Measurements from ENCODE around the gene KCTD17.

The KCTD17 gene

GRCh38 chr22:37043209-37043827, 8.2 kb upstream of the KCTD17 start:
- no peak for DNase-seq (ENCODE audit: low spot score)
- no peak for FAIRE-seq

GRCh38 chr22:37043828-37044538, 7.6 kb upstream of the KCTD17 start:
- DNase-seq (ENCODE audit: low spot score) (peak; percentile 26), FAIRE-seq (no peak)

DNA sequence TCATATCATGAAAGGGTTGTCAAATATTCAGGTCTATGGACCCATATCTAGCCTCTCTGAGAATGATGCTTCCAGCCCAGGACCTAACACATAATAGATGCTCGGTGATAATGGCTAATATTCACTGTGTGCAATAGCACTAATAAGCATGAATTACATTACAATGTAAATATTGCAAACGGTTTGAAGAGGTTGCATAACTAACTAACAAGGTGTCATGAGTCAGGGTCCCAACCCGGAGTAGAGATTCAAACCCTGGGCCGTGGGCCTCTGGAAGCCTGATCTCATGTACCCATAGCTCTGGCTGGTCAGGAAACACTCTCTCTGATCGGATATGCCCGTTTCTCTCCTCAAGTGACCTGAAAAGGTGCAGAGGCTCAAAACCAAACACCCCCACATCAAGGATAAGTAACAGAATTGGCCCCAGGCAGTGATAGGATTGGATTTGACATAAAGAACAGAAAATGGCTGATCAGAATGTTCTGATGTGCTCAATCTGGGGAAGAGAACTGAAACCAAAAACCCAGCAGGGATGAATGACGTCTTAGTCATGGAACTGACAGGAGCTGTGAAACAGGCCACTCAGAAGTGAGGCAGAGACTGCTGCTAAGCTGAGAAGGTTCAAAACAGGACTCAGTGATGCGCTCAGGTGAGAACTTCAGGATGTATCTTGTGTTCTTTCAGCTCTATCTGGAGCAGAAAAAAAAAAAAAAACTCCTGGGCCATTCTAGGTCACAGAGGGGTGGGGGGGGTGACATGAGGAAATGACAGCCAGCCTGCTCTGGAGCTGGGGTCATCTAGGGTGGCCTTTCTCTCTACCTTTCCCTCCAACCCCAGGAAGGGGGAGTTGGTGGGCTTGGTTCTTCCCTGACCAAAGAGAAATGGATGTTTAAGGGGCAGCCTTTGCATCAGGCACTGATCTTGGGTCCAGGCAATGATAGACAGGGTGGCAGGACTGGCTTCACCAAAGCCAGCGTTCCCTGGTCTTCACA, 6.6 kb upstream of the KCTD17 start:
- FAIRE-seq, result no peak
- peak; percentile 3 for DNase-seq (ENCODE audit: low spot score)

DNA sequence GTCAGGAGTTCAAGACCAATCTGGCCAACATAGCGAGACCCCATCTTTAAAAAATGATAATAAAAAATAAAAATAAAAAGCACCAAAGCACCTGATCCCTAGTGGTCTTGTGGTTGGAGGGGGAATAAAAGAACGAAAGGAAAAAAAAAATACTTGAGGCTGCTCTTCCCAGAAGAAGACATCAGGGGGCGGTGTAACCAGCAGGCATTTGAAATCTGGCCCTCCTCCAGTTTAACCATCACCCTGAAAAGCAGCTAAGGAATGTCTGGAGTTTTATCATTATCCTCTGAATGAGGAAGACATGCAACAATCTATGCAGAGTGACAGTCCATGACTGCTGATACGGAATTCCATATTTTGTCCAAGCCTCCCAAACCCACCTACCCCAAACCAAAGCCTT, 5.6 kb upstream of the KCTD17 start:
- FAIRE-seq, result no peak
- peak; percentile 8 for DNase-seq (ENCODE audit: low spot score)

GRCh38 chr22:37046589-37046988, 5.0 kb upstream of the KCTD17 start:
- DNase-seq (ENCODE audit: low spot score), result no peak
- FAIRE-seq, result no peak

DNA sequence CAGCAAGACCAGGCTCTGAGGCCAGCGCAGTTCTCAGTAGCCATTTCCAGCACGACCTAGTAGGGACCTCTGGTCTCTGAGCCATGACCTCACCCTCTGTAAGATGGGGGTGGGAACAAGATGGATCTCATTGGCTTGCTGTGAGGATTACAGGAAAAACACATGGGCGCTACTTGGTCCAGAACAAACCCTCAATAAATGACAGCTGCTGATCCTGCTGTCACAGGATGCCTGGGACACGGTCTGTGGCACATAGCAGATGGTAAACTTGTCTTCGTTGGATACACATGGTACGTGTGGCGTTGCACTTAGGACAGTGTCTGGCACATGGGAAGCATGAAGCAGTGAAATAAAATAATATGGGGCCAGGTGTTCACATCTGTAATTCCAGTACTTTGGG, 4.5 kb upstream of the KCTD17 start:
- no peak for FAIRE-seq
- DNase-seq (ENCODE audit: low spot score), result no peak

DNA sequence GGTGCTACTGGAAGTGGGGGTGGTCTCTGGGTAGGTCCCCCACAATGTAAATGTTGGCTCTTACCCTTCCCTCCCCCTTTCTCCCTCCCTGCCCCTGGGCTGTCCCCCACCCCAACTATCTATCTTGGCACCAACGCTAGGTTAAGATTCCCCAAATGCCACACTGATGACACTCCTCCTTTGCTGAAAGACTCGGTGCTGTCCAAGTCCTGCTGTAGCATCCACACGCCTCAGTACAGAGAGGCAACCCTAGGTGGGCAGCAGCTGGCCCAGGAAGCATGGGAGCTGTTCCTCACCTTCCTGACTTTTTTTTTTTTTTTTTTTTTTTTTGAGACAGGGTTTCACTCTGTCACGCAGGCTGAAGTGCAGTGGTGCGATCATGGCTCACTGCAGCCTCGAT, 3.4 kb upstream of the KCTD17 start:
- FAIRE-seq (no peak), DNase-seq (ENCODE audit: low spot score) (no peak)

DNA sequence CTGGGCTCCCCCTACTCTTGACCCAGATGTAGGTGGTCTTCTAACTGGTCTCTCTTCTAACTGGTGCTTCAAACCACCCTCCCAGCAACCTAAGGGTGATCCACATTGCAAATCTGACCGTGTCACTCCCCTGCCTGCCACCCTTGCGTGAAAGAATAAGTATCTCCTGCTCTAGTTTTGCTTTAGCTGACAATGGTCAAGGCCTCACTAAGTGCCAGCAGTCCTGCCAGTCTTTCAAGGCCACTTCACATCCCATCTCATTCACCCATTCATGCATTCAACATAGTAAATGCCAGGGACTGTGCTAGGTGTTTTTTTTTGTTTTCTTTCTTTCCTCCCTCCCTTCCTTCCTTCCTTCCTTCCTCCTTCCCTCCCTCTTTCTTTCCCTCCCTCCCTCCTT, 2.3 kb upstream of the KCTD17 start:
- FAIRE-seq (no peak), DNase-seq (ENCODE audit: low spot score) (no peak)

GRCh38 chr22:37050913-37051312, 629 bp upstream of the KCTD17 start:
- FAIRE-seq, result no peak

DNA sequence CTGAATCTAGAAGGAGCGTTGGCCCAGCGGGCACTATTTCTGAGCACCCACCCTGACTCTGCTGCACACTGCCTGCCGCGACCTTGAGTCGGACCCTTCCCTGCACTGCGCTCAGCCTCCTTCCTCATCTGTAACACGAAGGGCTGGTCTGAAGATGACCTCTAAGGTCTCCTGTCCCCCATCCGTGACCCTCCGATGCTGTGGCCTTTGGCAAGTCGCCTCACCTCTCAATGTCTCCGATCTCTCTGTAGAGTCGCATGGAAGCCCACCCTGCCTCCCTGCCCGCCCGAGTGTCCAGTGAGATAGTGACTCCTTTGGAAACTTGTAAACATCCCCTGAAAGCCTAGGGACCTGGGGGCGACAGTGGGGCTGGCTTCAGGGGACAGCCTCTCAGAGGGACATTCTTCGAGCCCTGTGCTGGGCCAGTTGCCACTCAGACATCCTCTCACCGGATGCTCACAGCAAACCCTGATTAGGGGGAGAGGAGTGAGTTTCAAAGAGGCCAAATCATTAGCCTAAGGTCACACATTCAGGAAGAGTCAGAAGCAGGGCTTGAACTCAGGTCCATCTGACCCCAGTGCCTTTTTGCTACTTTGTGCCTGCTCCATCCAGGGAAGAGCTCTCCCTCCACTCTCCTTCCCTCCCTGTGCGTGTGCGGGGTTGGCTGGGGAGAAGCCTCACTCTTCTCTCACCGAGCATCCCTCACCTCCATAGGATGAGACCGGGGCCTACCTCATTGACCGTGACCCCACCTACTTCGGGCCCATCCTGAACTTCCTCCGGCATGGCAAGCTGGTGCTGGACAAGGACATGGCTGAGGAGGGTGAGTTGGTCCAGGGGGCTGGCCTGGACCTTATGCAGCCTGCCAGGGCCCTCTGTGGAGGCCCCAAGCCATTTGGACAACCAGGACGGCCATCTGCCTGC, 1.1 kb downstream of the KCTD17 start:
- FAIRE-seq (no peak), DNase-seq (ENCODE audit: low spot score) (no peak)

More at GRCh38 chr22:37050913-37051312, 629 bp upstream of the KCTD17 start:
- no peak for DNase-seq (ENCODE audit: low spot score)

DNA sequence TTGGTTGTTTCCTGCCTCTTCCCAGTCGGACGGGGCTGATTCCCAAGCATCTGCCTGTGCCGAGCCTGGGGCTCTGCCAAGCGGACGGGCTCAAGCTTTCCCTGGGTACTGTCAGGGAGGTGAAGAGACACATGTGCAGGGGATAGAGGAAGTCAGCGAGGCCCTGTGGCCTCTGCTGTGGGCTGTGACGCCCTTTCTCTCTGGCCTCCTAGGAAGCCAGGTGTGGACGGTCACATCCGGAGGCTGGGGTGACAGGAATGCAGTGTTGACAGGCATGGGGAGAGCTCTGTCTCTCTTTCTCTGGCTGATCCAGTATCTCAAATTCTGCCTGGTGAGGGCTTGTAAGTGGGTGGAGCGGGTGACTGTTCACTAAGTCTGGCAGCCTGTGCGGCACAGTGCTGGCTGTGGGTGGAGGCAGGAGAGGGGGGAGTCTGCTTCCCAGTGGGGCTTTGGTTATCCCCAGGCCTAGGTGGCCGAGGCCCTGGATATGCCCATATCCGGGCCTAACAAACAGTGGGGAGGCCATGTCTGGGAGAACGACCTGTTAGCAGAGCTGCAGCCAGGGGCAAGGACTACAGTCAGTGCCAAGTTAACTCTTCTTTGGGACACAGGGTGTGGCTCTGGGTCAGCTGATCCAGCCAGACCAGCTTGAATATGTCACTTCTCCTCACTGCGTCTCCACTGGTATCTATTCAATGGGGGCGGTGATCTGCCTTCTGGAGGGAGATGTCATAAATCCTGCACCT, 1.9 kb downstream of the KCTD17 start:
- no peak for DNase-seq (ENCODE audit: low spot score)
- no peak for FAIRE-seq

GRCh38 chr22:37054056-37054395, 2.5 kb downstream of the KCTD17 start:
- DNase-seq (ENCODE audit: low spot score), result no peak
- FAIRE-seq, result no peak

GRCh38 chr22:37054600-37055365, 3.2 kb downstream of the KCTD17 start:
- DNase-seq (ENCODE audit: low spot score), result no peak
- no peak for FAIRE-seq

GRCh38 chr22:37056246-37056645, 4.7 kb downstream of the KCTD17 start:
- no peak for FAIRE-seq
- DNase-seq (ENCODE audit: low spot score), result no peak

- DNase-seq (ENCODE audit: low spot score) (no peak), FAIRE-seq (no peak)
These were observed 5.7 kb downstream of the KCTD17 start for GRCh38 chr22:37057226-37057625.

DNA sequence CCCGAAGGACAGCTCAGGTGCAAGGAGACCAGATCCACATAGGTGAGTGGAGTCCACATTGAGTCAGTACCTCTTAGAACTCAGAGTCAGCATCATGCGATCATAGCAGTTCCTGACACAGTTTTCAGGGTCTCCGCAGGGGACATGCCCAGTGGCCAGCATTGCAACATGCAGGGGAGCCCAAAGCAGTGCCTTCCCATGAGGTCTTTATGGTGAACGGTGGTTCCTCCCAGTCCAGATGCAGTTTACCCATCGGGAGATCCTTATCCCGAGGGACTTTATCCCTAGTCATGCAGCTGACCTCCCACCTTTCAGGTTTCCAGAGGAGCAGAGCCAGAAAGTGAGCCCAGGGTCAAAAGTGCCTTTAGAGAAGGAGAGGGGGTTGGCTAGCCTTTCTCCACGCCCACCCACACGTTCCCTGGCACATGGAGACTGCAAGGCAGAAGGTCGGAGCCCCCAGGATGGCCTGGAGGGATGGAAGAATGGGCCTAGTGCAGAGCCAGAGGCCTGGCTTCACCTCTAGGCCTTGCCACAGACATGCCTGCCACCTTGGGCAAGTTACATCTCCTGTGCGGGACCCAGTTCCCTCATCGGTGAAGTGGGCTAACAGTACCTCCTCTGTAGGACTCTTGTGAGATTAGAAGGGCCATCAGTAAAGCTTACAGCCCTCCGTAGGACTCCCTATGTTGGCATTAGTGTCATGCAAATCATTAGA, 6.4 kb downstream of the KCTD17 start:
- no peak for FAIRE-seq
- no peak for DNase-seq (ENCODE audit: low spot score)

DNA sequence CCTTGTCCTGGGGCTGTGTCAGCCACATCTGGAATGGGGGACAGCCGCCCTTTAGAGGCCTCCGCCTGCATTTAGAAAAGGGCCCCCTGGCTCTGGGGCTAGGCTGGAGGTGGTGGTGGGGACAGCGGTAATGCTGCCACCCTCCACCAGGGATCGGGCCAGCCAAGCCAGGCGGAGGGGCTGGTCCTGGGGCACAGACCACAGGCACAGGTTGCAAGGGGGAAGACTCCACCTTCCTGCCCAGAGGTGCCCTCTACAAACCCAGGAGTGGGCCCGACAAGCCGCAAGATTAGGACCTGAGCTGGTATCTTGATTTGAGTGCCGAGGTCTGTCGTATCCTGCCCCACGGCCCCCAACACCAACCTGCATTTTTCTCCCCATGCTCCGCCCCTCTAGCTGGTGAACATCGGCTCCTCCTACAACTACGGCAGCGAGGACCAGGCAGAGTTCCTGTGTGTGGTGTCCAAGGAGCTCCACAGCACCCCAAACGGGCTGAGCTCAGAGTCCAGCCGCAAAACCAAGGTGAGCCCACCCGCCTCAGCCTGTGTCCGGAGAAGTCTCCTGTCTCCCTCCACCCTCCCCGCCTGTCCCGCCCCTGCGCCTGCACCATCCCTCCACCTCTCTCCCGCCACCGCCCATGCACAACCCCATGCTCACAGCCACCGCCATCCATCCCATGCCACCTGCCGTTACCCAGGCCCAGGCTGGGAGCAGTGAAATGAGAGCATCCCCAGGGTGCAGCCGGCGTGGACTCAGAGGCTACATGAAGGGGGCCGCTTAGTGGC, 7.6 kb downstream of the KCTD17 start:
- DNase-seq (ENCODE audit: low spot score) (no peak), FAIRE-seq (no peak)

GRCh38 chr22:37059876-37060449, 8.4 kb downstream of the KCTD17 start:
- DNase-seq (ENCODE audit: low spot score) (no peak), FAIRE-seq (no peak)
